ENCODE results near the gene SMAD3.

SMAD3 gene

DNA sequence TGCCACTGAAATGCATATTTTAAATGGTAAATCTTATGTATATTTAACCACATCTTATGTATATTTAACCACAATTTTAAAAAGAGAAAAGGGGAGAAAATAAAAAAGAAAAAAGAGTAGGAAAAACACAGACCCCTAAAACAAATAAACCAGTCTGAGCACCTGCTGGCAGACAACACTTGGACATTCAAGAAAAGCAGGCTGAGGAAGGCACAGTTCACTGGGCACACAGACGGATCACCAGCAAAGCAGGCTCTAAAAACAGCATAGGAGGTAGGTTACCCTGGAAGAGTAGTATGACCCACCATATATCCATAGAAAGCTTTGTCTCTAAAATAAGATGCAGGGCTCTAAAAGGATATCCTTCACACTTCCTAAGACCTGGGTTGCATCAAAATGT lies 162.0 kb downstream of the SMAD3 start:
- no peak overlapping the region for H3K4me3 ChIP-seq (ENCODE audit: low read depth, low read length)
- no peak for DNase-seq (ENCODE audit: low read depth)
- TF ChIP-seq, protein P1, sequence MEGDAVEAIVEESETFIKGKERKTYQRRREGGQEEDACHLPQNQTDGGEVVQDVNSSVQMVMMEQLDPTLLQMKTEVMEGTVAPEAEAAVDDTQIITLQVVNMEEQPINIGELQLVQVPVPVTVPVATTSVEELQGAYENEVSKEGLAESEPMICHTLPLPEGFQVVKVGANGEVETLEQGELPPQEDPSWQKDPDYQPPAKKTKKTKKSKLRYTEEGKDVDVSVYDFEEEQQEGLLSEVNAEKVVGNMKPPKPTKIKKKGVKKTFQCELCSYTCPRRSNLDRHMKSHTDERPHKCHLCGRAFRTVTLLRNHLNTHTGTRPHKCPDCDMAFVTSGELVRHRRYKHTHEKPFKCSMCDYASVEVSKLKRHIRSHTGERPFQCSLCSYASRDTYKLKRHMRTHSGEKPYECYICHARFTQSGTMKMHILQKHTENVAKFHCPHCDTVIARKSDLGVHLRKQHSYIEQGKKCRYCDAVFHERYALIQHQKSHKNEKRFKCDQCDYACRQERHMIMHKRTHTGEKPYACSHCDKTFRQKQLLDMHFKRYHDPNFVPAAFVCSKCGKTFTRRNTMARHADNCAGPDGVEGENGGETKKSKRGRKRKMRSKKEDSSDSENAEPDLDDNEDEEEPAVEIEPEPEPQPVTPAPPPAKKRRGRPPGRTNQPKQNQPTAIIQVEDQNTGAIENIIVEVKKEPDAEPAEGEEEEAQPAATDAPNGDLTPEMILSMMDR (conservative IDR thresholded peaks at IDR 0.05; ENCODE audit: low read depth, low read length): no peak

DNA sequence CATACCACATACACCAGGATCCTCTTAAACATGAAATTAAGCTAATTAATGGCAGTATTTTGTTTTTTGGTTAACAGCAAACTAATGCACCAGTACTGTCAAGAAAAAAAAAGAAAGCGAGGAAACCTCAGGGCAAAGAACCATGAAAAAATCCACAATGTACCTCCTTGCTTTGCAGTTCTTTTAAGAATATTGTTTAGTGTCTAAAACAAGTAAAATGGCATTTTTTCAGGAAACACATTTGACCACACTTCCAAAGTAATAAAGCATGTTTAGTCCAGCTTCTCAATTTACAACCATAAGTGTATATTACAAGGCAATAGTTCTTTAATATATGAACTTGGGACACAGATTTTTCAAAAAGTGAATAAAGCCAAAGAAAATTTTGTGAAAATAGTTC lies 162.4 kb downstream of the SMAD3 start:
- DNase-seq (ENCODE audit: low read depth): no peak
- H3K4me3 ChIP-seq (ENCODE audit: low read depth, low read length): no peak overlapping the region
- TF ChIP-seq, protein P1 (conservative IDR thresholded peaks at IDR 0.05; ENCODE audit: low read depth, low read length): no peak

DNA sequence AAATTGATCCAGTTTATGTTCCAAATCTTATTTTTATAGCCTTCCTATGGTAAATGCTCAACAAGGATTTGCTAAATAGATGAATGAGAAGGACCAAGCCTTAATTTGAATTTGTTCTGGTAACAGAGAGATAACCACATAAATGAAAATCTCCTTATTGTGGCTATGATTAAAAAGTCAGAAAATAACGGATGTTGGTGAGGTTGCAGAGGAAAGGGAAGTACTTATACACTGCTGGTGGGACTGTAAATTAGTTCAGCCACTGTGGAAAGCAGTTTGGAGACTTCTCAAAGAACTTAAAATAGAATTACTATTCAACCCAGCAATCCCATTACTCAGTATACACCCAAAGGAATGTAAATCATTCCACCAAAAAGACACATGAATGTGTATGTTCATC lies 162.9 kb downstream of the SMAD3 start:
- H3K4me3 ChIP-seq (ENCODE audit: low read depth, low read length): no peak overlapping the region
- no peak for DNase-seq (ENCODE audit: low read depth)
- TF ChIP-seq, protein P1 (conservative IDR thresholded peaks at IDR 0.05; ENCODE audit: low read depth, low read length): no peak

DNA sequence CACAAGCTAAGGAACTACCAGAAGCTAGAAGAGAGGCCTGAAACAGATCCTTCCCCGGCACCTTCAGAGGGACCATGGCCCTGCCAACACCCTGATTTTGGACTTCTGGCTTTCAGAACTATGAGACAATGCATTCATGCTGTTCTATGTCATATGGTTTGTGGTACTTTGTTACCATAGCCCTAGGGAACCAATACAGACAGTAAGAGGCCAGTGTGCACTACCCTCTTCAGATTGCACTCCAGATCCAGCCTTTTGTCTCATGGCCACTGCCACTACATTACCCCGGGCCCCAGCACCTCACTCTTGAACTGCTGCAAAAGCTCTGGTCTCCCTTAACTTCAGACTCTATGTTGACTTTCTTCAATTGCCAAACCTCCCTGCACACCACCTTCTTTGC lies 165.1 kb downstream of the SMAD3 start:
- no peak for DNase-seq (ENCODE audit: low read depth)
- TF ChIP-seq, protein P1 (conservative IDR thresholded peaks at IDR 0.05; ENCODE audit: low read depth, low read length): no peak

DNA sequence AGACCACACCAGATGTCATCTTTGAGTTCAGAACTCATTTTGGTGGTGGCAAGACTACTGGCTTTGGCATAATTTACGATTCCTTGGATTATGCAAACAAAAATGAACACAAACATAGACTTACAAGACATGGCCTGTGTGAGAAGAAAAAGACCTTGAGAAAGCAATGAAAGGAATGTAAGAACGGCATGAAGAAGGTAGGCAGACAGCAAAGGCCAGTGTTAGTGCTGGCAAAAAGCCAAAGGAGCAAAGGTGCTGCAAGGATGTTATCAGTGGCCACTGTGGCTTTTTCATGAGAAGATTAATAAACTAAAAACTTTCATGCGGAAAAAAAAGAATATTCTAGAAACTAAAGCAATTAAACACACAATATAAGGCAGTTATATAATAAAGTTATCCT lies 167.2 kb downstream of the SMAD3 start:
- TF ChIP-seq, protein P1 (conservative IDR thresholded peaks at IDR 0.05; ENCODE audit: low read depth, low read length): no peak
- H3K4me3 ChIP-seq (ENCODE audit: low read depth, low read length): no peak overlapping the region
- DNase-seq (ENCODE audit: low read depth): peak; percentile 33

More for the DNA sequence above, 165.1 kb downstream of the SMAD3 start:
- no peak overlapping the region for H3K4me3 ChIP-seq (ENCODE audit: low read depth, low read length)

DNA sequence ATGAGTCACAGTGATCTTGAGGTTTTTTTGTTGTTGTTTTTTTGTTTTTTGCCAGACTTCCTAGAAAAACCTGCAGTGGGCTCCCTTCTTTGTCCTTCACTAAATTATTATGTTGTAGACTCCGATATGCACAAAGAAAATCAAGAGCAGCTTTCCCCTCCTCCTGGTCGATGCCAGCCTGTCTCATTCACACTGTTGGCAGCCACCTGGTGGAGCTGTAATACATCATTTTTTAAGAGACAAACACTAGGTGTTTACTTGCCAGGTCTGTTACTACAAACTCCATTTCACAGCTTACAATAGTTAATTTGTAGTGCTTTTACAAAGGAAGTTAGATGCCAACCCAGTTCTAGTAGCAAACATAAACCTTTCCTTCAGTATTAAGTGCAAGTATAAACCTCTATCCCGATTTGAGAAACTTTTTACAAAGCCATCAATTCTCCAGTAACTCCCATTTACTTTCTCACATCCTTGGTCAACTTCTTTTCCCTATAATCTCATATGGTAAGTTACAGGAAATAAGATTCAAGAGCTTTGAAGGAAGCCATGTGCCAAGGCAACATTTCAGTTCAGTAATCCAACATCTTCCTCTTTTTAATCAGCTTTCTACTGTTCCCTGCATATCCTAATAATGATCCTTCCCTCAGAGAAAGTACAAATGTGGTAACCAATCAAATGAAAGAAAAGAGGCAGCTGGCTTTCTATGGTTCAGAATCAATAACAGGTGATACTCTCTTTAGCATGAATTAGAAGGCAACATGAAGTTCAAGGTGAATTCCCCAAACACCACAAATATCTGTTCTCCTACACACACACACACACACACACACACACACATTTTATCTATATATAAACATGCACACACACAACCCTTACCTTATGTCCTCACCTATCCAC lies 175.1 kb downstream of the SMAD3 start:
- H3K4me3 ChIP-seq (ENCODE audit: low read depth, low read length): no peak overlapping the region
- TF ChIP-seq, protein P1 (conservative IDR thresholded peaks at IDR 0.05; ENCODE audit: low read depth, low read length): peak; percentile 29
- no peak for DNase-seq (ENCODE audit: low read depth)

All from choroid plexus epithelial cell (primary cell).